SK-N-SH (cell line): ENCODE measurements around the gene CARD18.

Source experiments
- CHD2 ChIP-seq: fragments of 150-350 bp; IDR thresholded peaks from 2 replicates; pipeline ENCODE4 v1.6.1; 2018; ENCODE audit warnings: low read length; ENCODE audit not compliant: partially characterized antibody
- NFIC ChIP-seq: IDR thresholded peaks from 2 replicates; pipeline ENCODE4 v1.4.0; 2012; ENCODE audit warnings: borderline replicate concordance
- POLR2AphosphoS5 ChIP-seq: IDR thresholded peaks from 2 replicates; pipeline ENCODE4 v1.6.1; 2012; ENCODE audit warnings: low read depth, low read length
- RCOR1 ChIP-seq: fragments of 150-350 bp; IDR thresholded peaks from 2 replicates; pipeline ENCODE4 v1.6.1; 2017; ENCODE audit warnings: antibody characterized with exemption, low read length
- RXRA ChIP-seq: IDR thresholded peaks from 2 replicates; pipeline ENCODE4 v1.4.0; 2012; ENCODE audit warnings: low read depth, mild to moderate bottlenecking, borderline replicate concordance
- SMC3 ChIP-seq: IDR thresholded peaks from 2 replicates; pipeline ENCODE4 v1.6.1; 2012; ENCODE audit warnings: low read depth, low read length, improper control_type of control experiment
- TCF12 ChIP-seq: IDR thresholded peaks from 2 replicates; pipeline ENCODE4 v1.4.0; 2012
- YY1 ChIP-seq: IDR thresholded peaks from 2 replicates; pipeline ENCODE4 v1.4.0; 2012; ENCODE audit warnings: low read depth, mild to moderate bottlenecking
- TF ChIP-seq, protein P1 (sequence below): fragments of 150-350 bp; IDR thresholded peaks from 2 replicates; pipeline ENCODE4 v1.6.1; 2017; ENCODE audit warnings: antibody characterized with exemption, low read length, low read depth, borderline replicate concordance
- TF ChIP-seq, protein P2 (sequence below): fragments of 200-600 bp; sonication (generic); IDR thresholded peaks from 2 replicates; pipeline ENCODE4 v1.6.1; 2017; ENCODE audit warnings: antibody characterized with exemption, mild to moderate bottlenecking, moderate library complexity
- TF ChIP-seq, protein P3 (sequence below): fragments of 150-350 bp; IDR thresholded peaks from 2 replicates; pipeline ENCODE4 v1.6.1; 2016; ENCODE audit warnings: mild to moderate bottlenecking, low read depth, low read length

DNA sequence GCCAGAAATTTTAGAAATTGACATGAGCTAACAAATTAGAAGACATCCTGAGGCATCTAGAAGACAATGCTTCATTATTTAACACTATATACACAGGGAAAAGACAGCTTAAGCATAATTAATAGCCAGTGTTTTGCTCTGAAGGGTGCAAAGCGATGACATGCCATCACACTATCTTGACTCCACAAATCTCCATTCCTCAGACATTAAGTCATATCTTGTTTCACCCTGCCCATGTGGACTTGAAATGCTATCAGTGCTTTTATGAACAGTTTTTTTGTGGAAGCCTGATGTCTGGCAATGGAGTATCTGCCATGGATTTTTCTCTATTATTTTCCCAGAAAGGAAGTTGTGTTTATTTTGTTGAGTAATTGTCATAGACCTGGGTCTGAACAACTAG is 2.3 kb downstream of the CARD18 start:
- TF ChIP-seq, protein P1, sequence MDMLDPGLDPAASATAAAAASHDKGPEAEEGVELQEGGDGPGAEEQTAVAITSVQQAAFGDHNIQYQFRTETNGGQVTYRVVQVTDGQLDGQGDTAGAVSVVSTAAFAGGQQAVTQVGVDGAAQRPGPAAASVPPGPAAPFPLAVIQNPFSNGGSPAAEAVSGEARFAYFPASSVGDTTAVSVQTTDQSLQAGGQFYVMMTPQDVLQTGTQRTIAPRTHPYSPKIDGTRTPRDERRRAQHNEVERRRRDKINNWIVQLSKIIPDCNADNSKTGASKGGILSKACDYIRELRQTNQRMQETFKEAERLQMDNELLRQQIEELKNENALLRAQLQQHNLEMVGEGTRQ: no peak
- TF ChIP-seq, protein P2, sequence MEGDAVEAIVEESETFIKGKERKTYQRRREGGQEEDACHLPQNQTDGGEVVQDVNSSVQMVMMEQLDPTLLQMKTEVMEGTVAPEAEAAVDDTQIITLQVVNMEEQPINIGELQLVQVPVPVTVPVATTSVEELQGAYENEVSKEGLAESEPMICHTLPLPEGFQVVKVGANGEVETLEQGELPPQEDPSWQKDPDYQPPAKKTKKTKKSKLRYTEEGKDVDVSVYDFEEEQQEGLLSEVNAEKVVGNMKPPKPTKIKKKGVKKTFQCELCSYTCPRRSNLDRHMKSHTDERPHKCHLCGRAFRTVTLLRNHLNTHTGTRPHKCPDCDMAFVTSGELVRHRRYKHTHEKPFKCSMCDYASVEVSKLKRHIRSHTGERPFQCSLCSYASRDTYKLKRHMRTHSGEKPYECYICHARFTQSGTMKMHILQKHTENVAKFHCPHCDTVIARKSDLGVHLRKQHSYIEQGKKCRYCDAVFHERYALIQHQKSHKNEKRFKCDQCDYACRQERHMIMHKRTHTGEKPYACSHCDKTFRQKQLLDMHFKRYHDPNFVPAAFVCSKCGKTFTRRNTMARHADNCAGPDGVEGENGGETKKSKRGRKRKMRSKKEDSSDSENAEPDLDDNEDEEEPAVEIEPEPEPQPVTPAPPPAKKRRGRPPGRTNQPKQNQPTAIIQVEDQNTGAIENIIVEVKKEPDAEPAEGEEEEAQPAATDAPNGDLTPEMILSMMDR: no peak
- TF ChIP-seq RCOR1: no peak
- no peak for TF ChIP-seq SMC3
- no peak for TF ChIP-seq CHD2
- TF ChIP-seq RXRA: no peak
- TF ChIP-seq, protein P3, sequence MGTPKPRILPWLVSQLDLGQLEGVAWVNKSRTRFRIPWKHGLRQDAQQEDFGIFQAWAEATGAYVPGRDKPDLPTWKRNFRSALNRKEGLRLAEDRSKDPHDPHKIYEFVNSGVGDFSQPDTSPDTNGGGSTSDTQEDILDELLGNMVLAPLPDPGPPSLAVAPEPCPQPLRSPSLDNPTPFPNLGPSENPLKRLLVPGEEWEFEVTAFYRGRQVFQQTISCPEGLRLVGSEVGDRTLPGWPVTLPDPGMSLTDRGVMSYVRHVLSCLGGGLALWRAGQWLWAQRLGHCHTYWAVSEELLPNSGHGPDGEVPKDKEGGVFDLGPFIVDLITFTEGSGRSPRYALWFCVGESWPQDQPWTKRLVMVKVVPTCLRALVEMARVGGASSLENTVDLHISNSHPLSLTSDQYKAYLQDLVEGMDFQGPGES: no peak
- no peak for TF ChIP-seq TCF12
- no peak for TF ChIP-seq NFIC
- no peak for TF ChIP-seq YY1
- TF ChIP-seq POLR2AphosphoS5: no peak
